ENCODE data around the gene ARID5A.

GRCh38 chr2:96506907-96507240 lies 29.7 kb upstream of the ARID5A start:
- no peak for TF ChIP-seq POLR2A (IDR thresholded peaks at IDR 0.05)
- TF ChIP-seq, protein P1, sequence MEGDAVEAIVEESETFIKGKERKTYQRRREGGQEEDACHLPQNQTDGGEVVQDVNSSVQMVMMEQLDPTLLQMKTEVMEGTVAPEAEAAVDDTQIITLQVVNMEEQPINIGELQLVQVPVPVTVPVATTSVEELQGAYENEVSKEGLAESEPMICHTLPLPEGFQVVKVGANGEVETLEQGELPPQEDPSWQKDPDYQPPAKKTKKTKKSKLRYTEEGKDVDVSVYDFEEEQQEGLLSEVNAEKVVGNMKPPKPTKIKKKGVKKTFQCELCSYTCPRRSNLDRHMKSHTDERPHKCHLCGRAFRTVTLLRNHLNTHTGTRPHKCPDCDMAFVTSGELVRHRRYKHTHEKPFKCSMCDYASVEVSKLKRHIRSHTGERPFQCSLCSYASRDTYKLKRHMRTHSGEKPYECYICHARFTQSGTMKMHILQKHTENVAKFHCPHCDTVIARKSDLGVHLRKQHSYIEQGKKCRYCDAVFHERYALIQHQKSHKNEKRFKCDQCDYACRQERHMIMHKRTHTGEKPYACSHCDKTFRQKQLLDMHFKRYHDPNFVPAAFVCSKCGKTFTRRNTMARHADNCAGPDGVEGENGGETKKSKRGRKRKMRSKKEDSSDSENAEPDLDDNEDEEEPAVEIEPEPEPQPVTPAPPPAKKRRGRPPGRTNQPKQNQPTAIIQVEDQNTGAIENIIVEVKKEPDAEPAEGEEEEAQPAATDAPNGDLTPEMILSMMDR (IDR thresholded peaks at IDR 0.05), result no peak
